Karpas-422 (cell line): ENCODE measurements around the gene GNB3. TPM values are rescaled to one million over a fixed set of nuclear protein-coding genes. Genes with fewer than 3 reads are reported as not detected.
"Not testable (repeated sequence)": the region's sequence is repeated elsewhere in the genome, so short reads cannot be mapped to it uniquely, and the experiment has no call there.

Source experiments
- DNase-seq: peaks from one replicate; pipeline ENCODE4 v3.0.0-alpha.2; 2015
- H2AFZ ChIP-seq: fragments of 200-600 bp; sonication (generic); 2 replicates; pipeline ENCODE4 v1.6.1; 2014; ENCODE audit warnings: antibody characterized with exemption, low read length, mixed read lengths
- H3K27ac ChIP-seq: fragments of 200-600 bp; sonication (generic); 2 replicates; pipeline ENCODE4 v1.5.1; 2014; ENCODE audit warnings: mild to moderate bottlenecking, low read length, moderate library complexity
- H3K27me3 ChIP-seq: fragments of 200-600 bp; sonication (generic); 2 replicates; pipeline ENCODE4 v1.6.1; 2014; ENCODE audit warnings: low read length, mixed read lengths
- H3K36me3 ChIP-seq: fragments of 200-600 bp; sonication (generic); 2 replicates; pipeline ENCODE4 v1.6.1; 2014; ENCODE audit warnings: low read length, mixed read lengths; ENCODE audit not compliant: insufficient read depth
- H3K4me1 ChIP-seq: fragments of 200-600 bp; sonication (generic); 2 replicates; pipeline ENCODE4 v1.6.1; 2014; ENCODE audit warnings: mild to moderate bottlenecking, low read length, mixed read lengths
- H3K4me2 ChIP-seq: fragments of 200-600 bp; sonication (generic); 2 replicates; pipeline ENCODE4 v1.6.1; 2014; ENCODE audit warnings: low read length, low read depth, mild to moderate bottlenecking; ENCODE audit not compliant: poor library complexity, severe bottlenecking
- H3K4me3 ChIP-seq: fragments of 200-600 bp; sonication (generic); 2 replicates; pipeline ENCODE4 v1.5.1; 2014; ENCODE audit warnings: mild to moderate bottlenecking, antibody characterized with exemption, low read length, mixed read lengths
- H3K79me2 ChIP-seq: fragments of 200-600 bp; sonication (generic); 2 replicates; pipeline ENCODE4 v1.6.1; 2014; ENCODE audit warnings: mild to moderate bottlenecking, low read length, mixed read lengths
- H3K9ac ChIP-seq: fragments of 200-600 bp; sonication (generic); 2 replicates; pipeline ENCODE4 v1.6.0; 2014; ENCODE audit warnings: low read length
- H3K9me2 ChIP-seq: fragments of 200-600 bp; sonication (generic), shearing (Covaris generic); replicated peaks from 2 replicates; pipeline ENCODE4 v1.6.0; 2014; ENCODE audit warnings: mild to moderate bottlenecking, low read length, moderate library complexity; ENCODE audit not compliant: insufficient read depth
- H3K9me3 ChIP-seq: fragments of 300-700, 200-600 bp; sonication (generic); 2 replicates; pipeline ENCODE4 v1.6.1; 2014; ENCODE audit warnings: low read length, mixed read lengths
- H4K20me1 ChIP-seq: fragments of 200-600 bp; sonication (generic); 2 replicates; pipeline ENCODE4 v1.6.1; 2014; ENCODE audit warnings: mild to moderate bottlenecking, antibody characterized with exemption, low read length, low read depth; ENCODE audit not compliant: insufficient read depth
- total RNA-seq: library from RNA; depleted of rRNA; stranded (reverse); fragments of >200 nt; shearing (Covaris generic); gene quantifications from 2 replicates; pipeline ENCODE4 v1.2.3, GENCODE V29; 2014; ENCODE audit warnings: low replicate concordance

GNB3 gene
- total RNA-seq, 1 experiment from 2014 or later: 14.9 TPM

- Histone ChIP-seq H3K79me2 (no peaks in the 10 kb centered on the region), H3K9me2 (no peaks in the 10 kb centered on the region), H3K9me3 (no peaks in the 10 kb centered on the region), H2AFZ (no peak overlapping the region), H3K4me2 (no peak overlapping the region), H4K20me1 (no peaks in the 10 kb centered on the region), H3K27me3 (no peaks in the 10 kb centered on the region), H3K4me1 (no peaks in the 10 kb centered on the region), H3K4me3 (no peak overlapping the region), H3K36me3 (peaks cover 17% of the 10 kb centered on the region; the same call in 1 of the 2 replicates), H3K9ac (no peak overlapping the region), H3K27ac (no peak overlapping the region)
- no peak for DNase-seq
Measured at GRCh38 chr12:6884539-6884938, 43.8 kb downstream of the GNB3 start.

- not testable (repeated sequence) for H3K9me3 ChIP-seq, H3K4me2 ChIP-seq
Measured at GRCh38 chr12:6886206-6886999, 45.7 kb downstream of the GNB3 start.

GRCh38 chr12:6887460-6887859 lies 46.7 kb downstream of the GNB3 start:
- no peaks in the 10 kb centered on the region for H3K9me3 ChIP-seq
- DNase-seq: no peak
- H3K4me2 ChIP-seq: no peak overlapping the region
- no peaks in the 10 kb centered on the region for H3K9me2 ChIP-seq
- H3K9ac ChIP-seq: no peak overlapping the region
- no peaks in the 10 kb centered on the region for H3K27me3 ChIP-seq
- no peaks in the 10 kb centered on the region for H4K20me1 ChIP-seq
- no peak overlapping the region for H2AFZ ChIP-seq
- no peak overlapping the region for H3K4me3 ChIP-seq
- H3K79me2 ChIP-seq: no peaks in the 10 kb centered on the region
- H3K27ac ChIP-seq: no peak overlapping the region
- H3K36me3 ChIP-seq: peaks cover 17% of the 10 kb centered on the region; the same call in 1 of the 2 replicates
- H3K4me1 ChIP-seq: peaks cover 14% of the 10 kb centered on the region

More at GRCh38 chr12:6886206-6886999, 45.7 kb downstream of the GNB3 start:
- not testable (repeated sequence) for H3K27me3 ChIP-seq, H4K20me1 ChIP-seq, H3K9ac ChIP-seq, H3K9me2 ChIP-seq, H3K79me2 ChIP-seq, H3K4me3 ChIP-seq, DNase-seq, H2AFZ ChIP-seq, H3K27ac ChIP-seq
- Histone ChIP-seq H3K36me3 (peaks cover 17% of the 10 kb centered on the region; the same call in 1 of the 2 replicates), H3K4me1 (peaks cover 10% of the 10 kb centered on the region)

- no peaks in the 10 kb centered on the region for H3K9me2 ChIP-seq
- H4K20me1 ChIP-seq: no peaks in the 10 kb centered on the region
- H3K4me2 ChIP-seq: no peak overlapping the region
- H3K79me2 ChIP-seq: no peaks in the 10 kb centered on the region
- DNase-seq: no peak
- no peaks in the 10 kb centered on the region for H3K27me3 ChIP-seq
- H3K4me1 ChIP-seq: peaks cover 14% of the 10 kb centered on the region
- H3K9me3 ChIP-seq: no peaks in the 10 kb centered on the region
- H3K9ac ChIP-seq: no peak overlapping the region
- H3K27ac ChIP-seq: no peak overlapping the region
- H3K4me3 ChIP-seq: no peak overlapping the region
- peaks cover 17% of the 10 kb centered on the region; the same call in 1 of the 2 replicates for H3K36me3 ChIP-seq
- H2AFZ ChIP-seq: no peak overlapping the region
Measured at GRCh38 chr12:6888360-6888759, 47.6 kb downstream of the GNB3 start.

- H3K4me2 ChIP-seq, H3K27me3 ChIP-seq, H4K20me1 ChIP-seq, H3K9ac ChIP-seq, H3K79me2 ChIP-seq, DNase-seq, H3K9me2 ChIP-seq, H3K9me3 ChIP-seq, H3K27ac ChIP-seq, H2AFZ ChIP-seq, H3K4me3 ChIP-seq: not testable (repeated sequence)
- Histone ChIP-seq H3K36me3 (peaks cover 13% of the 10 kb centered on the region; the same call in 1 of the 2 replicates), H3K4me1 (peaks cover 14% of the 10 kb centered on the region)
Measured at GRCh38 chr12:6888794-6889193, 48.1 kb downstream of the GNB3 start.

- Histone ChIP-seq H3K27ac (peak overlapping the region; percentile 87), H3K4me2 (peak overlapping the region; percentile 68), H3K4me3 (peak overlapping the region; percentile 55; the same call in 1 of the 2 replicates), H3K4me1 (peaks cover 14% of the 10 kb centered on the region), H3K9ac (peak overlapping the region; percentile 67; the same call in 1 of the 2 replicates)
- H3K9me2 ChIP-seq, H3K36me3 ChIP-seq, DNase-seq, H3K27me3 ChIP-seq, H3K79me2 ChIP-seq, H2AFZ ChIP-seq, H4K20me1 ChIP-seq, H3K9me3 ChIP-seq: not testable (repeated sequence)
Measured at GRCh38 chr12:6889775-6890573, 49.2 kb downstream of the GNB3 start.

- Histone ChIP-seq H4K20me1 (no peaks in the 10 kb centered on the region), H3K9me3 (no peaks in the 10 kb centered on the region), H3K4me3 (peak overlapping the region; percentile 57), H2AFZ (peak overlapping the region; percentile 93; the same call in 1 of the 2 replicates), H3K4me1 (peaks cover 14% of the 10 kb centered on the region), H3K27ac (peak overlapping the region; percentile 87), H3K4me2 (peak overlapping the region; percentile 68), H3K9ac (peak overlapping the region; percentile 67), H3K36me3 (peaks cover 4% of the 10 kb centered on the region; the same call in 1 of the 2 replicates), H3K27me3 (no peaks in the 10 kb centered on the region), H3K79me2 (no peaks in the 10 kb centered on the region), H3K9me2 (no peaks in the 10 kb centered on the region)
- peak; percentile 99 for DNase-seq
Measured at GRCh38 chr12:6890789-6891645, 50.3 kb downstream of the GNB3 start.
